GM20000 (cell line): ENCODE measurements around the gene ZNF750.

Source experiments
- DNase-seq: peaks from one replicate; pipeline ENCODE4 v3.0.0; 2012; ENCODE audit warnings: low spot score
- CTCF ChIP-seq: IDR thresholded peaks from 2 replicates; pipeline ENCODE4 v1.5.1; 2012; ENCODE audit warnings: mild to moderate bottlenecking, control low read depth; ENCODE audit errors: extremely low read depth, missing control alignments

The ZNF750 gene

GRCh38 chr17:82876602-82877379, 37.0 kb upstream of the ZNF750 start:
- TF ChIP-seq CTCF: no peak
- DNase-seq: no peak

GRCh38 chr17:82876149-82876548, 36.3 kb upstream of the ZNF750 start:
- DNase-seq: no peak
- TF ChIP-seq CTCF: no peak

GRCh38 chr17:82875407-82875856, 35.6 kb upstream of the ZNF750 start:
- no peak for DNase-seq
- no peak for TF ChIP-seq CTCF

GRCh38 chr17:82874011-82874835, 34.4 kb upstream of the ZNF750 start:
- no peak for TF ChIP-seq CTCF
- DNase-seq: no peak

GRCh38 chr17:82873521-82873920, 33.7 kb upstream of the ZNF750 start:
- DNase-seq: no peak
- TF ChIP-seq CTCF: no peak

- TF ChIP-seq CTCF: no peak
- peak; percentile 78 for DNase-seq
Observed at GRCh38 chr17:82872591-82873520, 33.0 kb upstream of the ZNF750 start.
